ENCODE measurements around the gene MDGA2. TPM values are rescaled to one million over a fixed set of nuclear protein-coding genes. Genes with fewer than 3 reads are reported as not detected.

The MDGA2 gene
- total RNA-seq, 1 experiment from 2014 or later = not detected

- CTCF ChIA-PET = no interaction called here
- intact Hi-C loops (cut with micrococcal nuclease; ENCODE audit: unreplicated experiment) = no loop called here
- no peak for TF ChIP-seq CTCF (IDR thresholded peaks at IDR 0.05; ENCODE audit: unreplicated experiment)
- no peak overlapping the region for H3K4me3 Mint-ChIP-seq (ENCODE audit: low read depth, unreplicated experiment)
- no TSS peak for BruUV-seq (replicated peaks)
- DNase-seq = no peak
- no peaks in the 10 kb centered on the region for H3K27me3 Mint-ChIP-seq (ENCODE audit: unreplicated experiment)
- H3K4me1 Mint-ChIP-seq (ENCODE audit: low read depth, unreplicated experiment) = no peaks in the 10 kb centered on the region
- H3K9me3 Mint-ChIP-seq (ENCODE audit: low read depth, unreplicated experiment) = no peaks in the 10 kb centered on the region
- H3K27ac Mint-ChIP-seq (ENCODE audit: unreplicated experiment) = no peak overlapping the region
- no peaks in the 10 kb centered on the region for H3K36me3 Mint-ChIP-seq (ENCODE audit: insufficient read depth, unreplicated experiment)
Observed at GRCh38 chr14:47009615-47010014, 665.8 kb downstream of the MDGA2 start.

- no peaks in the 10 kb centered on the region for H3K27me3 Mint-ChIP-seq (ENCODE audit: unreplicated experiment)
- H3K4me3 Mint-ChIP-seq (ENCODE audit: low read depth, unreplicated experiment) = no peak overlapping the region
- no peak for DNase-seq
- intact Hi-C loops (cut with micrococcal nuclease; ENCODE audit: unreplicated experiment) = no loop called here
- H3K9me3 Mint-ChIP-seq (ENCODE audit: low read depth, unreplicated experiment) = no peaks in the 10 kb centered on the region
- no peaks in the 10 kb centered on the region for H3K4me1 Mint-ChIP-seq (ENCODE audit: low read depth, unreplicated experiment)
- BruUV-seq (replicated peaks) = no TSS peak
- no peaks in the 10 kb centered on the region for H3K36me3 Mint-ChIP-seq (ENCODE audit: insufficient read depth, unreplicated experiment)
- no peak overlapping the region for H3K27ac Mint-ChIP-seq (ENCODE audit: unreplicated experiment)
- no peak for TF ChIP-seq CTCF (IDR thresholded peaks at IDR 0.05; ENCODE audit: unreplicated experiment)
- CTCF ChIA-PET = no interaction called here
Observed at GRCh38 chr14:47008732-47009131, 666.7 kb downstream of the MDGA2 start.

DNA sequence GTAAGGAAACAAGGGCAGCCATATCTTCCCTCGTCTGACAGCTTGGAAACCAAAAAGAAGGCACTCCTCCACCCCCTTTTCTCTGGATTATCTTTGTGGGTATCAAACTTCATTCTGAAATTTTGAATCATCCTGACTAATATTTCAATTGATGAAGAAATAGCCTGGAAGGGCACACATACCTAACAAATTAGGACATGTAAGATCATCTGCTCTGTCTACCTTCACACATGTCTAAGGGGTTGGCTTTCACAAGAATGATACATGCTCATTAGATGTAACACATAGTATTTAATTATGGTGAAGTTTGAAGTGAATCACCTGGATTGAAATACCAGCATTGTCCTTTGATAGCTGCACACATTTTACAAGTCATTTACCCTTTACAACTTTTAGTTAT is 675.7 kb downstream of the MDGA2 start:
- no peak overlapping the region for H3K4me3 Mint-ChIP-seq (ENCODE audit: low read depth, unreplicated experiment)
- intact Hi-C loops (cut with micrococcal nuclease; ENCODE audit: unreplicated experiment) = no loop called here

DNA sequence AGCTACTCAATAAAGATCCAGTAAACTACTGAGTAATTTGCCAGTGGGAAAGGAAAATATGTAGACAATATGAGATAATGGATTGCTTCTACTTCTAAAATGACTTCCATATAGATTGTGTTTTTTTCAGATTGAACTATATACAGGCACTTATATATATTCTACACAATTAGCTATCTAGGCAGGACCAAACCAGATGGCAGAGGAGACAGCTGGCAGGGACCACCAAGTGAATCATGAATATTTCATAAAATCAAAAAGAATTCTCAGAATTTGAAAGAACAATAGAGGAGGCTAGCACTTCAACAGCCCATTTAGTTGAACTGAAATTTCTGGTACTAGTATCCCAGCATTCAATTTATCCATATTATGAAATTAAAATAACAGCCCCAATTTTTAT is 685.8 kb downstream of the MDGA2 start:
- CTCF ChIA-PET = no interaction called here
- no TSS peak for BruUV-seq (replicated peaks)
- DNase-seq = no peak
- intact Hi-C loops (cut with micrococcal nuclease; ENCODE audit: unreplicated experiment) = no loop called here
- H3K27ac Mint-ChIP-seq (ENCODE audit: unreplicated experiment) = no peak overlapping the region
- no peaks in the 10 kb centered on the region for H3K9me3 Mint-ChIP-seq (ENCODE audit: low read depth, unreplicated experiment)
- no peaks in the 10 kb centered on the region for H3K4me1 Mint-ChIP-seq (ENCODE audit: low read depth, unreplicated experiment)
- TF ChIP-seq CTCF (IDR thresholded peaks at IDR 0.05; ENCODE audit: unreplicated experiment) = no peak
- no peak overlapping the region for H3K4me3 Mint-ChIP-seq (ENCODE audit: low read depth, unreplicated experiment)
- H3K36me3 Mint-ChIP-seq (ENCODE audit: insufficient read depth, unreplicated experiment) = no peaks in the 10 kb centered on the region
- H3K27me3 Mint-ChIP-seq (ENCODE audit: unreplicated experiment) = no peaks in the 10 kb centered on the region

More for the DNA sequence above, 675.7 kb downstream of the MDGA2 start:
- no TSS peak for BruUV-seq (replicated peaks)
- CTCF ChIA-PET = no interaction called here
- DNase-seq = no peak
- H3K4me1 Mint-ChIP-seq (ENCODE audit: low read depth, unreplicated experiment) = no peaks in the 10 kb centered on the region
- no peak for TF ChIP-seq CTCF (IDR thresholded peaks at IDR 0.05; ENCODE audit: unreplicated experiment)
- H3K9me3 Mint-ChIP-seq (ENCODE audit: low read depth, unreplicated experiment) = peaks cover 3% of the 10 kb centered on the region
- no peaks in the 10 kb centered on the region for H3K27me3 Mint-ChIP-seq (ENCODE audit: unreplicated experiment)
- no peak overlapping the region for H3K27ac Mint-ChIP-seq (ENCODE audit: unreplicated experiment)
- H3K36me3 Mint-ChIP-seq (ENCODE audit: insufficient read depth, unreplicated experiment) = no peaks in the 10 kb centered on the region

GRCh38 chr14:46988312-46988711 is 687.1 kb downstream of the MDGA2 start:
- CTCF ChIA-PET = no interaction called here
- no peaks in the 10 kb centered on the region for H3K9me3 Mint-ChIP-seq (ENCODE audit: low read depth, unreplicated experiment)
- no TSS peak for BruUV-seq (replicated peaks)
- H3K27me3 Mint-ChIP-seq (ENCODE audit: unreplicated experiment) = no peaks in the 10 kb centered on the region
- H3K4me3 Mint-ChIP-seq (ENCODE audit: low read depth, unreplicated experiment) = no peak overlapping the region
- no peaks in the 10 kb centered on the region for H3K36me3 Mint-ChIP-seq (ENCODE audit: insufficient read depth, unreplicated experiment)
- no peak for TF ChIP-seq CTCF (IDR thresholded peaks at IDR 0.05; ENCODE audit: unreplicated experiment)
- no peaks in the 10 kb centered on the region for H3K4me1 Mint-ChIP-seq (ENCODE audit: low read depth, unreplicated experiment)
- no peak overlapping the region for H3K27ac Mint-ChIP-seq (ENCODE audit: unreplicated experiment)
- DNase-seq = no peak
- intact Hi-C loops (cut with micrococcal nuclease; ENCODE audit: unreplicated experiment) = no loop called here
